Caco-2 (cell line): ENCODE results near the gene YJU2. TPM values are rescaled to one million over a fixed set of nuclear protein-coding genes. Genes with fewer than 3 reads are reported as not detected.

Experiments used
- BruUV-seq: library from RNA; stranded (reverse); fragments of 400-500 nt; replicated peaks from 2 replicates; lab custom pipeline; 2021; lab: Mats Ljungman, UMichigan
- CTCF ChIA-PET: fragments of 300-600 bp; sonication (Branson Sonifier 250); formaldehyde crosslinking; loops from one replicate; lab custom pipeline; 2022; ENCODE audit warnings: antibody characterized with exemption; lab: Charles Lee
- POLR2A ChIA-PET: fragments of 300-600 bp; sonication (Branson Sonifier 250); formaldehyde crosslinking; loops from one replicate; lab custom pipeline; 2022; ENCODE audit warnings: antibody characterized with exemption; lab: Charles Lee
- DNase-seq, 2 experiments: peaks; one replicate each; pipeline versions ENCODE4 v3.0.0 to v3.0.0-alpha.2; 2020 to 2022
- H3K27me3 ChIP-seq: replicated peaks from 2 replicates; pipeline ENCODE4 v1.6.0; 2011; ENCODE audit warnings: low read length; ENCODE audit not compliant: control insufficient read depth, insufficient read depth
- H3K36me3 ChIP-seq: 2 replicates; pipeline ENCODE4 v1.5.1; 2011; ENCODE audit warnings: low read length; ENCODE audit not compliant: control insufficient read depth, insufficient read depth
- H3K4me1 ChIP-seq: fragments of 250-450 bp; sonication (Bioruptor Pico); 2 replicates; pipeline ENCODE4 v1.5.1; 2020; ENCODE audit warnings: mild to moderate bottlenecking
- H3K4me3 ChIP-seq: 2 replicates; pipeline ENCODE4 v1.5.1; 2011; ENCODE audit warnings: low read depth, mild to moderate bottlenecking, control low read depth, low read length
- H3K9me3 ChIP-seq: fragments of 250-450 bp; sonication (Bioruptor Pico); 2 replicates; pipeline ENCODE4 v1.5.1; 2020; ENCODE audit warnings: mild to moderate bottlenecking, moderate library complexity
- H3K27ac Mint-ChIP-seq: one replicate; pipeline ENCODE4 v1.8.0; 2022; ENCODE audit warnings: mixed read lengths; ENCODE audit not compliant: unreplicated experiment
- H3K27me3 Mint-ChIP-seq: one replicate; pipeline ENCODE4 v1.8.0; 2022; ENCODE audit warnings: mixed read lengths; ENCODE audit not compliant: insufficient read depth, unreplicated experiment
- H3K36me3 Mint-ChIP-seq: one replicate; pipeline ENCODE4 v1.8.0; 2022; ENCODE audit warnings: mild to moderate bottlenecking, mixed read lengths; ENCODE audit not compliant: insufficient read depth, unreplicated experiment
- H3K4me1 Mint-ChIP-seq: one replicate; pipeline ENCODE4 v1.8.0; 2022; ENCODE audit warnings: low read depth, mixed read lengths; ENCODE audit not compliant: unreplicated experiment
- H3K4me3 Mint-ChIP-seq: one replicate; pipeline ENCODE4 v1.8.0; 2022; ENCODE audit warnings: mild to moderate bottlenecking, moderate library complexity, mixed read lengths; ENCODE audit not compliant: unreplicated experiment
- H3K9me3 Mint-ChIP-seq: one replicate; pipeline ENCODE4 v1.8.0; 2022; ENCODE audit warnings: mixed read lengths; ENCODE audit not compliant: unreplicated experiment
- CTCF ChIP-seq, 2 experiments: fragments of 200-600 bp in 1 of 2; IDR thresholded peaks; 1 replicate in 1 of 2; 2 replicates in 1 of 2; pipeline versions ENCODE4 v1.5.1 to v1.8.0; 2011 to 2022; ENCODE audit warnings: antibody characterized with exemption in 1 of 2, control low read depth in 1 of 2, inconsistent platforms in 1 of 2, low read depth in 1 of 2, low read length in 1 of 2, mild to moderate bottlenecking in 1 of 2, moderate library complexity in 1 of 2; ENCODE audit not compliant: insufficient read depth in 1 of 2, severe bottlenecking in 1 of 2, unreplicated experiment in 1 of 2
- intact Hi-C: fragments of 100-400 bp; cut with micrococcal nuclease; formaldehyde crosslinking; loops from one replicate; pipeline ENCODE4 v1.10.0; 2022; ENCODE audit not compliant: unreplicated experiment
- total RNA-seq: library from RNA; stranded (reverse); gene quantifications from 2 replicates; pipeline ENCODE4 v1.2.3, GENCODE V29; 2022

YJU2 gene
- total RNA-seq, 1 experiment from 2014 or later: 19.5 TPM

GRCh38 chr19:4267101-4267900, 20.4 kb downstream of the YJU2 start:
- H3K9me3 ChIP-seq: no peaks in the 10 kb centered on the region
- TF ChIP-seq CTCF (IDR thresholded peaks at IDR 0.05; ENCODE audit: insufficient read depth in 1 of 2, low read depth in 1 of 2, low read length in 1 of 2, severe bottlenecking in 1 of 2, unreplicated experiment in 1 of 2): peak; percentile 81 to 95
- Mint-ChIP-seq H3K36me3 (peaks cover 10% of the 10 kb centered on the region), H3K4me1 (no peaks in the 10 kb centered on the region), H3K27me3 (no peaks in the 10 kb centered on the region), H3K4me3 (no peak overlapping the region), H3K9me3 (no peaks in the 10 kb centered on the region), H3K27ac (no peak overlapping the region)
- POLR2A ChIA-PET: interaction anchor here (1.0 kb wide), 1 partner anchor 75 kb away, joined by 3 read pairs; no protein-coding TSS in a partner anchor
- BruUV-seq: no TSS peak
- H3K4me3 ChIP-seq: no peak overlapping the region
- peaks cover 2% of the 10 kb centered on the region for H3K36me3 ChIP-seq
- peak; percentile 62 to 70 for DNase-seq
- no peaks in the 10 kb centered on the region for H3K27me3 ChIP-seq
- no peaks in the 10 kb centered on the region for H3K4me1 ChIP-seq
- CTCF ChIA-PET: interaction anchor here (0.6 to 2.8 kb wide), 22 partner anchors 8 to 258 kb away, joined by 3 to 45 read pairs (median 4); partner anchors contain the start of genes CHAF1A, MPND, SH3GL1 and SHD
- intact Hi-C loops: loop anchor here (1.0 kb wide), 1 partner anchor 85 kb away; no protein-coding TSS in a partner anchor

GRCh38 chr19:4267901-4268815, 21.3 kb downstream of the YJU2 start:
- Histone ChIP-seq H3K4me3 (no peak overlapping the region), H3K4me1 (no peaks in the 10 kb centered on the region), H3K36me3 (peaks cover 2% of the 10 kb centered on the region), H3K27me3 (no peaks in the 10 kb centered on the region), H3K9me3 (no peaks in the 10 kb centered on the region)
- no peaks in the 10 kb centered on the region for H3K27me3 Mint-ChIP-seq
- H3K9me3 Mint-ChIP-seq: no peaks in the 10 kb centered on the region
- DNase-seq: no peak
- ChIA-PET CTCF (interaction anchor here (0.6 to 2.8 kb wide), 12 partner anchors 10 to 191 kb away, joined by 3 to 45 read pairs (median 8); partner anchors contain the start of genes CHAF1A, MPND, SHD and STAP2), POLR2A (no interaction called here)
- no peak overlapping the region for H3K4me3 Mint-ChIP-seq
- no peak overlapping the region for H3K27ac Mint-ChIP-seq
- TF ChIP-seq CTCF (IDR thresholded peaks at IDR 0.05; ENCODE audit: insufficient read depth in 1 of 2, low read depth in 1 of 2, low read length in 1 of 2, severe bottlenecking in 1 of 2, unreplicated experiment in 1 of 2): no peak
- intact Hi-C loops: loop anchor here (1.0 kb wide), 1 partner anchor 84 kb away; no protein-coding TSS in a partner anchor
- no peaks in the 10 kb centered on the region for H3K4me1 Mint-ChIP-seq
- peaks cover 8% of the 10 kb centered on the region for H3K36me3 Mint-ChIP-seq
- no TSS peak for BruUV-seq
